ENCODE data around the gene NMRK1. TPM values are rescaled to one million over a fixed set of nuclear protein-coding genes. Genes with fewer than 3 reads are reported as not detected.

The NMRK1 gene
- total RNA-seq, 2 donors from 2014 or later: 21.3 to 24.6 TPM

- Histone ChIP-seq H3K4me1 (no peaks in the 10 kb centered on the region), H3K4me3 (no peak overlapping the region), H3K9ac (ENCODE audit: low read depth in 2 of 2, low read length in 2 of 2) (no peak overlapping the region), H3K27me3 (no peaks in the 10 kb centered on the region), H3K9me3 (no peaks in the 10 kb centered on the region), H3K36me3 (no peaks in the 10 kb centered on the region), H3K27ac (no peak overlapping the region)
- no peak for TF ChIP-seq CTCF (IDR thresholded peaks at IDR 0.05)
- DNase-seq: no peak
- intact Hi-C loops (cut with DNase I): no loop called here
Measured at GRCh38 chr9:75036793-75037192, 51.2 kb downstream of the NMRK1 start.

DNA sequence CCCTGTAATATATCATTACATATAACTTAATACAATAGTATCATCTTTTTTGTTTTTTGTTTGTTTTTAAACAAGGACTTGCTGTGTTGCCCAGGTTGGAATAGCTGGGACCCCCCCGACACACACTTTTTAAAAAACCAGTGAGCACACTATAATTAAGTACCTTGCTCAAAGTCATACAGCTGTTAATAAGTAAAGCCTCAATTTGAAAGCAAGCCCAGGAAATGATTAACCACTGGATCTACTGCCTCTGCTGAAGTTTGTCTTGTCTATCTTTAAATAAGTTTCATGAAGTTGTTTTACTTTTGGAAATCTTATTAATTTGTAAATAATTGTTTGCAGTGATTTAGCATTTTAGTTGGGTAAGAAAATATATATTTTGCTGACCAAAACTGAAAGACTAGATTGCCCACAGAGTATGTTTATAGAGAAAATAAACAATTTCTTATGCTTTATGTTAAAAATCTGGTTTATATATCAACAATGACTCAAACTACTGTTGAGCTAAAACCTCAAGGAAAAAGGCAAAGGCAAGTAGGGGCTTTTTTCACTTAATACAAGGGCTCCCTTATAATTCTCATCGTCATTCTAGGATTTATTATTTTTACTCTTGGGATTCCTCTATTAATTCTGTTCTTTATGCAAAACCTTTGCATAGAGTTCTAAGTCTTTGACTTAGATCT, 54.0 kb downstream of the NMRK1 start:
- Histone ChIP-seq H3K36me3 (no peaks in the 10 kb centered on the region), H3K9ac (ENCODE audit: low read depth in 2 of 2, low read length in 2 of 2) (no peak overlapping the region), H3K4me3 (no peak overlapping the region), H3K27me3 (no peaks in the 10 kb centered on the region), H3K4me1 (no peaks in the 10 kb centered on the region), H3K27ac (no peak overlapping the region), H3K9me3 (no peaks in the 10 kb centered on the region)
- no peak for TF ChIP-seq CTCF (IDR thresholded peaks at IDR 0.05)
- DNase-seq: no peak
- intact Hi-C loops (cut with DNase I): no loop called here

GRCh38 chr9:75027187-75028107, 60.5 kb downstream of the NMRK1 start:
- intact Hi-C loops (cut with DNase I): no loop called here
- peak overlapping the region; percentile 92 for H3K4me3 ChIP-seq
- no peaks in the 10 kb centered on the region for H3K9me3 ChIP-seq
- H3K36me3 ChIP-seq: no peaks in the 10 kb centered on the region
- no peaks in the 10 kb centered on the region for H3K27me3 ChIP-seq
- DNase-seq: peak; percentile 74
- H3K9ac ChIP-seq (ENCODE audit: low read depth in 2 of 2, low read length in 2 of 2): peak overlapping the region; percentile 80 to 96
- no peaks in the 10 kb centered on the region for H3K4me1 ChIP-seq
- no peak for TF ChIP-seq CTCF (IDR thresholded peaks at IDR 0.05)
- peak overlapping the region; percentile 99 for H3K27ac ChIP-seq

DNA sequence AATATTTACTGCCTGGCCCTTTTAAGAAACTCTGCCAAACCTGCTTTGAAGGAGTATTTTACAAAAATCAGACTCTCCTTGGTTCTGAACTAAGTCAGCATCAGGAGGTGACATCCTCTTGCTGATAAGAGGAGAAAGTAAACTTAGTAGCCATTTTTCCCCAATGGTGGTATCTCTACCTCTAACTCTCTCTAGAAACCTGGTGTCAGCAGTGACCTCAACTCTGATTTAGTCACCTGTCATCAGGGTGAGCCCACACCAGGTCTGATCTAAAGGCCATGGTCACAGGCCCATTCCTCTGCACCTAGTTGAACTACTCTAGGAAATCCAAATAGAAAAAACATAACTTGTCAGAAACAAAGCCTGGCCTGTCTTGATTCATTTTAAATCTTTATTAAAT, 64.1 kb downstream of the NMRK1 start:
- no peak overlapping the region for H3K9ac ChIP-seq (ENCODE audit: low read depth in 2 of 2, low read length in 2 of 2)
- H3K4me3 ChIP-seq: no peak overlapping the region
- no peaks in the 10 kb centered on the region for H3K4me1 ChIP-seq
- no peaks in the 10 kb centered on the region for H3K27me3 ChIP-seq
- H3K27ac ChIP-seq: no peak overlapping the region
- intact Hi-C loops (cut with DNase I): no loop called here
- no peak for DNase-seq
- H3K36me3 ChIP-seq: no peaks in the 10 kb centered on the region
- TF ChIP-seq CTCF (IDR thresholded peaks at IDR 0.05): no peak
- H3K9me3 ChIP-seq: no peaks in the 10 kb centered on the region

GRCh38 chr9:75019654-75020053, 68.3 kb downstream of the NMRK1 start:
- Histone ChIP-seq H3K4me3 (no peak overlapping the region), H3K9me3 (no peaks in the 10 kb centered on the region), H3K36me3 (no peaks in the 10 kb centered on the region), H3K27me3 (no peaks in the 10 kb centered on the region), H3K9ac (ENCODE audit: low read depth in 2 of 2, low read length in 2 of 2) (no peak overlapping the region), H3K27ac (no peak overlapping the region), H3K4me1 (no peaks in the 10 kb centered on the region)
- intact Hi-C loops (cut with DNase I): loop anchor here (5.0 kb wide), 1 partner anchor 58 kb away; no protein-coding TSS in a partner anchor
- DNase-seq: no peak
- no peak for TF ChIP-seq CTCF (IDR thresholded peaks at IDR 0.05)
